ENCODE results near the gene MTARC2. TPM values are rescaled to one million over a fixed set of nuclear protein-coding genes. Genes with fewer than 3 reads are reported as not detected.
"Not testable (repeated sequence)": the region's sequence is repeated elsewhere in the genome, so short reads cannot be mapped to it uniquely, and the experiment has no call there.

The MTARC2 gene
- total and polyA plus RNA-seq, 4 experiments from 2014 or later = 0.25 TPM; not detected in 3

GRCh38 chr1:220715986-220716385 is 32.1 kb upstream of the MTARC2 start:
- H3K4me3 ChIP-seq (ENCODE audit: low read length in 2 of 2); H3K36me3 Mint-ChIP-seq; CTCF ChIA-PET (ENCODE audit: partially characterized antibody); intact Hi-C loops (cut with micrococcal nuclease); DNase-seq; H3K4me3 Mint-ChIP-seq; H3K27me3 ChIP-seq (ENCODE audit: insufficient read depth, low read length); H3K27ac Mint-ChIP-seq; H3K27ac ChIP-seq (ENCODE audit: low read depth, low read length); H3K4me1 Mint-ChIP-seq; H3K4me1 ChIP-seq (ENCODE audit: insufficient read depth, low read length); H3K36me3 ChIP-seq (ENCODE audit: insufficient read depth, low read length); H3K9me3 ChIP-seq (ENCODE audit: control insufficient read depth in 1 of 2, low read length in 2 of 2); POLR2A ChIA-PET (ENCODE audit: partially characterized antibody): not testable (repeated sequence)
- Mint-ChIP-seq H3K9me3 (peaks cover 0 to 15% (median 4%) of the 10 kb centered on the region in 8 donors), H3K27me3 (peaks cover 3 to 10% of the 10 kb centered on the region in 2 donors)

GRCh38 chr1:220717800-220718640 is 30.1 kb upstream of the MTARC2 start:
- Histone ChIP-seq H3K4me1 (ENCODE audit: insufficient read depth, low read length) (no peaks in the 10 kb centered on the region), H3K27ac (ENCODE audit: low read depth, low read length) (no peak overlapping the region), H3K27me3 (ENCODE audit: insufficient read depth, low read length) (no peaks in the 10 kb centered on the region), H3K9me3 (ENCODE audit: control insufficient read depth in 1 of 2, low read length in 2 of 2) (no peaks in the 10 kb centered on the region), H3K4me3 (ENCODE audit: low read length in 2 of 2) (no peak overlapping the region), H3K36me3 (ENCODE audit: insufficient read depth, low read length) (no peaks in the 10 kb centered on the region)
- ChIA-PET POLR2A (ENCODE audit: partially characterized antibody) (no interaction called here), CTCF (ENCODE audit: partially characterized antibody) (interaction anchor here (1.5 kb wide), 1 partner anchor 15 kb away, joined by 4 read pairs; no protein-coding TSS in a partner anchor)
- intact Hi-C loops (cut with micrococcal nuclease) = no loop called here
- Mint-ChIP-seq H3K4me1 (no peaks in the 10 kb centered on the region), H3K36me3 (no peaks in the 10 kb centered on the region), H3K27ac (no peak overlapping the region), H3K9me3 (peaks cover 0 to 15% (median 4%) of the 10 kb centered on the region in 8 donors), H3K4me3 (no peak overlapping the region), H3K27me3 (peaks cover 3 to 10% of the 10 kb centered on the region in 2 donors)
- no peak for DNase-seq

- H3K36me3 ChIP-seq (ENCODE audit: insufficient read depth, low read length); DNase-seq; H3K4me1 ChIP-seq (ENCODE audit: insufficient read depth, low read length); H3K4me3 Mint-ChIP-seq; POLR2A ChIA-PET (ENCODE audit: partially characterized antibody); H3K27ac ChIP-seq (ENCODE audit: low read depth, low read length); H3K4me1 Mint-ChIP-seq; H3K9me3 Mint-ChIP-seq; H3K9me3 ChIP-seq (ENCODE audit: control insufficient read depth in 1 of 2, low read length in 2 of 2); H3K27ac Mint-ChIP-seq; H3K27me3 Mint-ChIP-seq; H3K36me3 Mint-ChIP-seq; H3K27me3 ChIP-seq (ENCODE audit: insufficient read depth, low read length); intact Hi-C loops (cut with micrococcal nuclease); H3K4me3 ChIP-seq (ENCODE audit: low read length in 2 of 2): not testable (repeated sequence)
- CTCF ChIA-PET (ENCODE audit: partially characterized antibody) = interaction anchor here (0.7 kb wide), 1 partner anchor 12 kb away, joined by 4 read pairs; no protein-coding TSS in a partner anchor
Measured at GRCh38 chr1:220721266-220721665, 26.9 kb upstream of the MTARC2 start.

- Mint-ChIP-seq H3K4me3 (no peak overlapping the region), H3K27me3 (peaks cover 2% of the 10 kb centered on the region in 2 donors), H3K36me3 (no peaks in the 10 kb centered on the region), H3K4me1 (no peaks in the 10 kb centered on the region), H3K27ac (no peak overlapping the region), H3K9me3 (no peaks in the 10 kb centered on the region)
- intact Hi-C loops (cut with micrococcal nuclease) = no loop called here
- ChIA-PET POLR2A (ENCODE audit: partially characterized antibody) (no interaction called here), CTCF (ENCODE audit: partially characterized antibody) (no interaction called here)
- Histone ChIP-seq H3K27me3 (ENCODE audit: insufficient read depth, low read length) (no peaks in the 10 kb centered on the region), H3K4me3 (ENCODE audit: low read length in 2 of 2) (no peak overlapping the region), H3K36me3 (ENCODE audit: insufficient read depth, low read length) (no peaks in the 10 kb centered on the region), H3K9me3 (ENCODE audit: control insufficient read depth in 1 of 2, low read length in 2 of 2) (no peaks in the 10 kb centered on the region), H3K4me1 (ENCODE audit: insufficient read depth, low read length) (no peaks in the 10 kb centered on the region), H3K27ac (ENCODE audit: low read depth, low read length) (no peak overlapping the region)
- DNase-seq = no peak
Measured at GRCh38 chr1:220726634-220727033, 21.5 kb upstream of the MTARC2 start.

GRCh38 chr1:220727519-220727918 is 20.6 kb upstream of the MTARC2 start:
- Histone ChIP-seq H3K27me3 (ENCODE audit: insufficient read depth, low read length) (no peaks in the 10 kb centered on the region), H3K36me3 (ENCODE audit: insufficient read depth, low read length) (no peaks in the 10 kb centered on the region), H3K9me3 (ENCODE audit: control insufficient read depth in 1 of 2, low read length in 2 of 2) (no peaks in the 10 kb centered on the region), H3K27ac (ENCODE audit: low read depth, low read length) (no peak overlapping the region), H3K4me1 (ENCODE audit: insufficient read depth, low read length) (peaks cover 3% of the 10 kb centered on the region), H3K4me3 (ENCODE audit: low read length in 2 of 2) (no peak overlapping the region)
- Mint-ChIP-seq H3K36me3 (no peaks in the 10 kb centered on the region), H3K4me3 (no peak overlapping the region), H3K4me1 (peaks cover 3 to 8% (median 6%) of the 10 kb centered on the region in 4 donors), H3K27ac (no peak overlapping the region), H3K9me3 (no peaks in the 10 kb centered on the region), H3K27me3 (peaks cover 2% of the 10 kb centered on the region in 2 donors)
- POLR2A ChIA-PET (ENCODE audit: partially characterized antibody) = no interaction called here
- CTCF ChIA-PET (ENCODE audit: partially characterized antibody) = no interaction called here
- no peak for DNase-seq
- intact Hi-C loops (cut with micrococcal nuclease) = no loop called here

GRCh38 chr1:220730486-220730885 is 17.6 kb upstream of the MTARC2 start:
- no peak overlapping the region for H3K4me3 Mint-ChIP-seq
- POLR2A ChIA-PET (ENCODE audit: partially characterized antibody) = no interaction called here
- peak overlapping the region in 1 of 7 donors; percentile 21 for H3K27ac Mint-ChIP-seq
- H3K36me3 Mint-ChIP-seq = no peaks in the 10 kb centered on the region
- H3K4me1 Mint-ChIP-seq = peaks cover 8 to 18% (median 14%) of the 10 kb centered on the region in 4 donors
- no peaks in the 10 kb centered on the region for H3K9me3 ChIP-seq (ENCODE audit: control insufficient read depth in 1 of 2, low read length in 2 of 2)
- no peaks in the 10 kb centered on the region for H3K27me3 ChIP-seq (ENCODE audit: insufficient read depth, low read length)
- no peaks in the 10 kb centered on the region for H3K36me3 ChIP-seq (ENCODE audit: insufficient read depth, low read length)
- peaks cover 13% of the 10 kb centered on the region for H3K4me1 ChIP-seq (ENCODE audit: insufficient read depth, low read length)
- no peak overlapping the region for H3K4me3 ChIP-seq (ENCODE audit: low read length in 2 of 2)
- no peak overlapping the region for H3K27ac ChIP-seq (ENCODE audit: low read depth, low read length)
- no peaks in the 10 kb centered on the region for H3K9me3 Mint-ChIP-seq
- CTCF ChIA-PET (ENCODE audit: partially characterized antibody) = interaction anchor here (0.8 kb wide), 1 partner anchor 540 kb away, joined by 3 read pairs; no protein-coding TSS in a partner anchor
- H3K27me3 Mint-ChIP-seq = peaks cover 2% of the 10 kb centered on the region in 2 donors
- DNase-seq = no peak
- intact Hi-C loops (cut with micrococcal nuclease) = loop anchor here (5.0 kb wide), 1 partner anchor 513 kb away; no protein-coding TSS in a partner anchor

GRCh38 chr1:220732137-220732536 is 16.0 kb upstream of the MTARC2 start:
- H3K9me3 Mint-ChIP-seq = no peaks in the 10 kb centered on the region
- H3K36me3 ChIP-seq (ENCODE audit: insufficient read depth, low read length) = no peaks in the 10 kb centered on the region
- peaks cover 8 to 18% (median 14%) of the 10 kb centered on the region in 4 donors for H3K4me1 Mint-ChIP-seq
- peak overlapping the region in 2 of 8 donors; percentile 32 to 37 for H3K4me3 Mint-ChIP-seq
- ChIA-PET POLR2A (ENCODE audit: partially characterized antibody) (no interaction called here), CTCF (ENCODE audit: partially characterized antibody) (interaction anchor here (2.4 to 2.6 kb wide), 2 partner anchors 34 to 40 kb away, joined by 11 to 31 read pairs; no protein-coding TSS in a partner anchor)
- no peaks in the 10 kb centered on the region for H3K36me3 Mint-ChIP-seq
- H3K4me3 ChIP-seq (ENCODE audit: low read length in 2 of 2) = no peak overlapping the region
- H3K27me3 Mint-ChIP-seq = peaks cover 1 to 2% of the 10 kb centered on the region in 2 donors
- peak overlapping the region in 2 of 7 donors; percentile 52 to 75 for H3K27ac Mint-ChIP-seq
- intact Hi-C loops (cut with micrococcal nuclease) = loop anchor here (5.0 kb wide), 1 partner anchor 515 kb away; no protein-coding TSS in a partner anchor
- H3K27me3 ChIP-seq (ENCODE audit: insufficient read depth, low read length) = no peaks in the 10 kb centered on the region
- DNase-seq = no peak
- H3K9me3 ChIP-seq (ENCODE audit: control insufficient read depth in 1 of 2, low read length in 2 of 2) = no peaks in the 10 kb centered on the region
- peaks cover 13% of the 10 kb centered on the region for H3K4me1 ChIP-seq (ENCODE audit: insufficient read depth, low read length)
- H3K27ac ChIP-seq (ENCODE audit: low read depth, low read length) = no peak overlapping the region
